ENCODE results near the gene ZRANB3. TPM values are rescaled to one million over a fixed set of nuclear protein-coding genes. Genes with fewer than 3 reads are reported as not detected.
A peak's percentile ranks its signal among the peaks of the same experiment; 100 is the strongest.

ZRANB3 gene
- total and polyA plus RNA-seq, 2 of the 13 experiments (the other 11 are each of a cell fraction or from before 2014, with no cell fraction given) = 5.8 to 25.2 TPM

- TF ChIP-seq SIX1 (CRISPR knock-in tag; IDR thresholded peaks at IDR 0.05; ENCODE audit: borderline replicate concordance) = no peak
- no peak for TF ChIP-seq ZNF619 (CRISPR knock-in tag; IDR thresholded peaks at IDR 0.05)
- TF ChIP-seq HCFC1 (IDR thresholded peaks at IDR 0.05; ENCODE audit: low read depth, low read length) = no peak; the same call in 1 of the 2 replicates
- TF ChIP-seq ZNF530 (CRISPR knock-in tag; IDR thresholded peaks at IDR 0.05; ENCODE audit: low read depth) = no peak
- TF ChIP-seq ZNF232 (CRISPR knock-in tag; IDR thresholded peaks at IDR 0.05; ENCODE audit: borderline replicate concordance) = no peak; the same call in 1 of the 2 replicates
- TF ChIP-seq ZNF772 (CRISPR knock-in tag; IDR thresholded peaks at IDR 0.05) = peak; percentile 90
- TF ChIP-seq ZNF10 (CRISPR knock-in tag; IDR thresholded peaks at IDR 0.05; ENCODE audit: borderline replicate concordance, low read depth) = no peak
- TF ChIP-seq ARID3A (IDR thresholded peaks at IDR 0.05; ENCODE audit: low read depth, low read length) = no peak
- 0 out of 2 replicates have a peak, but pooled peaks have one; percentile 22 for TF ChIP-seq ZSCAN9 (CRISPR knock-in tag; IDR thresholded peaks at IDR 0.05; ENCODE audit: borderline replicate concordance)
- TF ChIP-seq PPARG (CRISPR knock-in tag; conservative IDR thresholded peaks at IDR 0.05) = no peak; the same call in 1 of the 2 replicates
- TF ChIP-seq ZNF577 (CRISPR knock-in tag; IDR thresholded peaks at IDR 0.05; ENCODE audit: borderline replicate concordance, low read depth) = 0 out of 2 replicates have a peak, but pooled peaks have one; percentile 42
- 0 out of 2 replicates have a peak, but pooled peaks have one; percentile 59 for TF ChIP-seq ZNF784 (CRISPR knock-in tag; IDR thresholded peaks at IDR 0.05; ENCODE audit: borderline replicate concordance)
- peak; percentile 54 for TF ChIP-seq ZNF607 (CRISPR knock-in tag; IDR thresholded peaks at IDR 0.05; ENCODE audit: borderline replicate concordance)
- TF ChIP-seq, protein P1, sequence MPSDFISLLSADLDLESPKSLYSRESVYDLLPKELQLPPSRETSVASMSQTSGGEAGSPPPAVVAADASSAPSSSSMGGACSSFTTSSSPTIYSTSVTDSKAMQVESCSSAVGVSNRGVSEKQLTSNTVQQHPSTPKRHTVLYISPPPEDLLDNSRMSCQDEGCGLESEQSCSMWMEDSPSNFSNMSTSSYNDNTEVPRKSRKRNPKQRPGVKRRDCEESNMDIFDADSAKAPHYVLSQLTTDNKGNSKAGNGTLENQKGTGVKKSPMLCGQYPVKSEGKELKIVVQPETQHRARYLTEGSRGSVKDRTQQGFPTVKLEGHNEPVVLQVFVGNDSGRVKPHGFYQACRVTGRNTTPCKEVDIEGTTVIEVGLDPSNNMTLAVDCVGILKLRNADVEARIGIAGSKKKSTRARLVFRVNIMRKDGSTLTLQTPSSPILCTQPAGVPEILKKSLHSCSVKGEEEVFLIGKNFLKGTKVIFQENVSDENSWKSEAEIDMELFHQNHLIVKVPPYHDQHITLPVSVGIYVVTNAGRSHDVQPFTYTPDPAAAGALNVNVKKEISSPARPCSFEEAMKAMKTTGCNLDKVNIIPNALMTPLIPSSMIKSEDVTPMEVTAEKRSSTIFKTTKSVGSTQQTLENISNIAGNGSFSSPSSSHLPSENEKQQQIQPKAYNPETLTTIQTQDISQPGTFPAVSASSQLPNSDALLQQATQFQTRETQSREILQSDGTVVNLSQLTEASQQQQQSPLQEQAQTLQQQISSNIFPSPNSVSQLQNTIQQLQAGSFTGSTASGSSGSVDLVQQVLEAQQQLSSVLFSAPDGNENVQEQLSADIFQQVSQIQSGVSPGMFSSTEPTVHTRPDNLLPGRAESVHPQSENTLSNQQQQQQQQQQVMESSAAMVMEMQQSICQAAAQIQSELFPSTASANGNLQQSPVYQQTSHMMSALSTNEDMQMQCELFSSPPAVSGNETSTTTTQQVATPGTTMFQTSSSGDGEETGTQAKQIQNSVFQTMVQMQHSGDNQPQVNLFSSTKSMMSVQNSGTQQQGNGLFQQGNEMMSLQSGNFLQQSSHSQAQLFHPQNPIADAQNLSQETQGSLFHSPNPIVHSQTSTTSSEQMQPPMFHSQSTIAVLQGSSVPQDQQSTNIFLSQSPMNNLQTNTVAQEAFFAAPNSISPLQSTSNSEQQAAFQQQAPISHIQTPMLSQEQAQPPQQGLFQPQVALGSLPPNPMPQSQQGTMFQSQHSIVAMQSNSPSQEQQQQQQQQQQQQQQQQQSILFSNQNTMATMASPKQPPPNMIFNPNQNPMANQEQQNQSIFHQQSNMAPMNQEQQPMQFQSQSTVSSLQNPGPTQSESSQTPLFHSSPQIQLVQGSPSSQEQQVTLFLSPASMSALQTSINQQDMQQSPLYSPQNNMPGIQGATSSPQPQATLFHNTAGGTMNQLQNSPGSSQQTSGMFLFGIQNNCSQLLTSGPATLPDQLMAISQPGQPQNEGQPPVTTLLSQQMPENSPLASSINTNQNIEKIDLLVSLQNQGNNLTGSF (CRISPR knock-in tag; IDR thresholded peaks at IDR 0.05) = no peak; the same call in 1 of the 2 replicates
- no peak; the same call in none of the 2 replicates for TF ChIP-seq ZNF343 (CRISPR knock-in tag; IDR thresholded peaks at IDR 0.05)
- 0 out of 2 replicates have a peak, but pooled peaks have one; percentile 67 for TF ChIP-seq SAFB2 (CRISPR knock-in tag; IDR thresholded peaks at IDR 0.05; ENCODE audit: borderline replicate concordance, low read depth)
- no peak for TF ChIP-seq CBX2 (IDR thresholded peaks at IDR 0.05; ENCODE audit: low read depth, low read length)
- TF ChIP-seq CBX2 (CRISPR knock-in tag; IDR thresholded peaks at IDR 0.05; ENCODE audit: low read depth) = no peak
- no peak for TF ChIP-seq ZFYVE20 (CRISPR knock-in tag; IDR thresholded peaks at IDR 0.05; ENCODE audit: borderline replicate concordance, low read depth)
- TF ChIP-seq ZFP82 (CRISPR knock-in tag; IDR thresholded peaks at IDR 0.05; ENCODE audit: borderline replicate concordance) = no peak
- peak; percentile 85; the same call in 1 of the 2 replicates for TF ChIP-seq ZFP41 (CRISPR knock-in tag; IDR thresholded peaks at IDR 0.05; ENCODE audit: borderline replicate concordance)
These were observed 496 bp upstream of the ZRANB3 start, which contains the start of gene R3HDM1 (continued) for GRCh38 chr2:135531231-135532197.

Data from HepG2 (cell line).